ENCODE results near the gene DPYD.

Gene DPYD

DNA sequence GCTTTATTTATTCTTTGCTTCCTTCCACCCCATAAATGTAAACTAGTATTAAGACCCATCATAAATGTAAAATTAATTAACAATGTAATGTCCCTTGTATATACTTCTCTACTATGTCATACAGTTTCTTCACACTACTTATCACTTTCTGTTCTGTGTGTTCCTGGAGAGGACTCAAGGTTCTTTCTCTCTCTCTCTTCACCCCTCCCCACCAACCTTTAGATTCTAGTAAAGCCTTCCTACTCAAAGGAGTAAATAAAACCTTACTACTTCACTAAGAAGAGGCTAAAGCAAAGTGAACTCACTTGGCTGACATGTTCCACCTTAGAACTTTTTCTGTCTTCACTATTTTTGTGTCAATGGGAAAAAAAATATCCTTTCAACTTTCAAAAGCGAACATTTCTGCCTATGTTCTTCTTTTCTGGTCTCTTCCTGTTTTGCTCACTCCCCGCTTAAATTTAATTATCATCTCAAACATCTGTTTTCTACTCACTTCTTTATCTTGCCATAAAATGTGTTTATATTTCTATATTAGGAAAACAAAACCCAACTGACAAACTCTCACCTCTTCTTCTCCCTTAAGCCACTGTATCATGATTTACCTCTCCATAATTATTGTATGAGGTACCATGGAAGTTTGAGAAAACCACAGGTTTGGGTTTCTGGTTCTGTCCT is 260.3 kb downstream of the DPYD start:
- in situ Hi-C loops (cut with MboI; ENCODE audit: low sequenced_read_pairs, unreplicated experiment): no loop called here
- DNase-seq (ENCODE audit: low spot score): no peak
- TF ChIP-seq, protein P1, sequence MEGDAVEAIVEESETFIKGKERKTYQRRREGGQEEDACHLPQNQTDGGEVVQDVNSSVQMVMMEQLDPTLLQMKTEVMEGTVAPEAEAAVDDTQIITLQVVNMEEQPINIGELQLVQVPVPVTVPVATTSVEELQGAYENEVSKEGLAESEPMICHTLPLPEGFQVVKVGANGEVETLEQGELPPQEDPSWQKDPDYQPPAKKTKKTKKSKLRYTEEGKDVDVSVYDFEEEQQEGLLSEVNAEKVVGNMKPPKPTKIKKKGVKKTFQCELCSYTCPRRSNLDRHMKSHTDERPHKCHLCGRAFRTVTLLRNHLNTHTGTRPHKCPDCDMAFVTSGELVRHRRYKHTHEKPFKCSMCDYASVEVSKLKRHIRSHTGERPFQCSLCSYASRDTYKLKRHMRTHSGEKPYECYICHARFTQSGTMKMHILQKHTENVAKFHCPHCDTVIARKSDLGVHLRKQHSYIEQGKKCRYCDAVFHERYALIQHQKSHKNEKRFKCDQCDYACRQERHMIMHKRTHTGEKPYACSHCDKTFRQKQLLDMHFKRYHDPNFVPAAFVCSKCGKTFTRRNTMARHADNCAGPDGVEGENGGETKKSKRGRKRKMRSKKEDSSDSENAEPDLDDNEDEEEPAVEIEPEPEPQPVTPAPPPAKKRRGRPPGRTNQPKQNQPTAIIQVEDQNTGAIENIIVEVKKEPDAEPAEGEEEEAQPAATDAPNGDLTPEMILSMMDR (IDR thresholded peaks at IDR 0.05; ENCODE audit: borderline replicate concordance, control extremely low read depth, extremely low read depth, insufficient read depth, missing control alignments): no peak

DNA sequence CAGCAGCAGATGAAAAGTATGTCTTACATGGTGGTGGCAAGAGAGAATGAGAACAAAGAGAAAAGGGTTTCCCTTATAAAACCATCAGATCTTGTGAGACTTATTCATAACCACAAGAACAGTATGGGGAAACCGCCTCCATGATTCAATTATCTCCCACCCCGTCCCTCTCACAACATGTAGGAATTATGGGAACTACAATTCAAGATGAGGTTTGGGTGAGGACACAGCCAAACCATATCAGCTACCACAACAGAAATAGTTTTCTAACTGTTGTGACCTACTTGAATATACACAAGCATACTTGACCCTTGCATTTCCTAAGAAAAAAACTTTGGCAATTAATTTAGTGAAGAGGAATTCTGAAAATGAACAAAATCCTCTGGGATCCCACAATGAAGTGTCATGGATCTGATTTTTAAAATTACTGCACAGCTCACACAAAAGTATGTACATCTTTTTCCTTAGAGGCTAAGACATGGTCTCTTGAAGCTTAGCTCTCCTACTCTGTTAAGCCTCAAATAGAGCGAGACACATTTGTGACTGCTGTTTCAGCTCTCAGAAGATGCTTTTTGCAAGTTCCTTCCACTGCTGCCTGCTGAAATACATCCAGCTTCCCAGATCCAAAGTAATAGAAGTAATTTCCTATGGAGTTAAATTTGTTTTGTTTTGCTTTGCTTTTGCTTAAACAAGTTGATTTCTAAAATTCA is 265.8 kb downstream of the DPYD start:
- in situ Hi-C loops (cut with MboI; ENCODE audit: low sequenced_read_pairs, unreplicated experiment): no loop called here
- TF ChIP-seq, protein P1 (IDR thresholded peaks at IDR 0.05; ENCODE audit: borderline replicate concordance, control extremely low read depth, extremely low read depth, insufficient read depth, missing control alignments): no peak
- no peak for DNase-seq (ENCODE audit: low spot score)

DNA sequence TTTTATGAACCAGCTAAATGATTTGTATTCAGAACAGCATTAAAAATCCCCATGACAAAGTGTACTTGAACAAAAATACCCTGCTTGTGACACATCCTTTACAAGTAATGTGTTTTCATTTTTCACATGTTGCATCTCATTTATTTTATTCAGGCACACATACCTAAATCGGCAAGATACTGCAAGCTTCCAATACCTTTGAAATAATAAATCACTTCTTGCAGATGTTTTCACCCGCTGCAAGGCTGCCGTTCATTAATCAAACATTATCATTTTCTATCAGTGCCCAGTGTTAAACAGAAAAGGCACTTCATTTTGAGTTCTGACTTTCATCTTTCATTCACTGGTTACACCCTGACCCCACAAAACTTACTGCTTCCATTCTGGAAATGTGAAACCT is 269.6 kb downstream of the DPYD start:
- no peak for DNase-seq (ENCODE audit: low spot score)
- in situ Hi-C loops (cut with MboI; ENCODE audit: low sequenced_read_pairs, unreplicated experiment): no loop called here

DNA sequence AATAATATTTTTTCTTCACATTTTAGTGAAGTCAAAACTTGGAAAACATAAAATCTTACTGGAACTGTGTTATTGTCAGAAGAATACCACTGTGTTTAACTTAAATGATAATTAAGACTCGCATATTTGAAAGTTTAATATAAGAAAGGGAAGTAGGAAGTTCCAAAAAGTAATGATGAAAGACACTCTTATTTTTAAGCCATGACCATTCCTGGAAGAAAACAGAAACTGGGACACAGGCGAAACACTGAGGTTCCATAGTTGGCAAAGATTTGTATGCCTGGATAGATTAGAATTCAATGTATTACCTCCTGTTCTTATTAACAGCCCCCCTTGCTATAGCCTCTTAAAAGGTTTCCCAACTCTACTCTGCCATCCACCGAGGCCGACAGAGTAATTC is 271.2 kb downstream of the DPYD start:
- TF ChIP-seq, protein P1 (IDR thresholded peaks at IDR 0.05; ENCODE audit: borderline replicate concordance, control extremely low read depth, extremely low read depth, insufficient read depth, missing control alignments): no peak
- DNase-seq (ENCODE audit: low spot score): no peak
- in situ Hi-C loops (cut with MboI; ENCODE audit: low sequenced_read_pairs, unreplicated experiment): no loop called here

More for the DNA sequence above, 269.6 kb downstream of the DPYD start:
- TF ChIP-seq, protein P1 (IDR thresholded peaks at IDR 0.05; ENCODE audit: borderline replicate concordance, control extremely low read depth, extremely low read depth, insufficient read depth, missing control alignments): no peak

DNA sequence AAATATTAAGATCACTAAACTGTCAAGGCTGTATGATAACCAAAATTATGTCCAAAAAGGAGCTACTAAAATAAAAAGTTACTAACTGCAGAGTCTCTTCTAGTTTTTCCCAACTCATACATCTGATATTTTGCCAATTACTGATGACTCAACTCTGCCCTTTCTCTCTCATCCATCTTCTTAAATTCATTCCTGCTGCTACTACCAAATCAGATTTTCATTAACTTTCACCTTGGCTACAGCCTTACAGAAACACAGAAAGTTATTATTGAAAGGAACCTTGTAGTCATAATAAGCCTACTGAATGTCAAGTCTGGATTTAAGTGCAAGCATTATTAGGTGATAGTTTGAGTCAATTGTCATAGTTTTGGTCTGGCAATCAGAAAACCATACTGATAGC is 273.1 kb downstream of the DPYD start:
- TF ChIP-seq, protein P1 (IDR thresholded peaks at IDR 0.05; ENCODE audit: borderline replicate concordance, control extremely low read depth, extremely low read depth, insufficient read depth, missing control alignments): no peak
- in situ Hi-C loops (cut with MboI; ENCODE audit: low sequenced_read_pairs, unreplicated experiment): no loop called here

DNA sequence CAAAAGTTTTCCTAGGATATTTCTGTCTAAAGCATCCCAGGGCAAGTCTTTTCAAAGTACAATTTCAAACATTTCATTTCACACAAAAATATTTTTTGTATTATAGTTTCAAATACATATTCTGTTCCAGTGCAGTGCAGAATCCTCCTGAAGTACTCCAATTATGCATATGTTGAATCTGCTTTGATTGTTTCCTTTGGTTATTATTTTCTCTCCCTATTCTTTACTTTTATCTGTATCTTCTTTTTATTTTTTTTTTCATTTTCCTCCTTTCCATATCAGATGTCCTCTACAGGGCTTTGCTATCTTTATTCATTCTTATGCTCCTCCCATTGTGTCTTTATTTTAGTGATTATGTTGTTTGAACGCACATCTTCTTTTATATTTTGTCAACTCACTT is 274.8 kb downstream of the DPYD start:
- in situ Hi-C loops (cut with MboI; ENCODE audit: low sequenced_read_pairs, unreplicated experiment): no loop called here
- TF ChIP-seq, protein P1 (IDR thresholded peaks at IDR 0.05; ENCODE audit: borderline replicate concordance, control extremely low read depth, extremely low read depth, insufficient read depth, missing control alignments): no peak
- DNase-seq (ENCODE audit: low spot score): no peak

More for the DNA sequence above, 273.1 kb downstream of the DPYD start:
- DNase-seq (ENCODE audit: low spot score): no peak
